Spinal cord (tissue), 10 donors: ENCODE results near the gene TBCK. TPM values are rescaled to one million over a fixed set of nuclear protein-coding genes. Genes with fewer than 3 reads are reported as not detected.
A peak's percentile ranks its signal among the peaks of the same experiment; 100 is the strongest.

Source experiments
- DNase-seq, 6 donors: peaks; one replicate each; pipeline versions ENCODE4 v3.0.0 to v3.0.0-alpha.2; 2013 to 2015; ENCODE audit warnings: low spot score in 6 of 6, low read depth in 4 of 6
- H3K27ac ChIP-seq: one replicate; pipeline ENCODE4 v1.5.1; 2013; ENCODE audit warnings: low read depth, low read length, control low read depth
- H3K27me3 ChIP-seq: one replicate; pipeline ENCODE4 v1.6.1; 2013; ENCODE audit warnings: low read length; ENCODE audit not compliant: control insufficient read depth, insufficient read depth
- H3K36me3 ChIP-seq: one replicate; pipeline ENCODE4 v1.6.1; 2013; ENCODE audit warnings: low read length; ENCODE audit not compliant: control insufficient read depth, insufficient read depth
- H3K4me1 ChIP-seq: one replicate; pipeline ENCODE4 v1.6.1; 2013; ENCODE audit warnings: low read length; ENCODE audit not compliant: control insufficient read depth, insufficient read depth
- H3K4me3 ChIP-seq: one replicate; pipeline ENCODE4 v1.5.1; 2013; ENCODE audit warnings: low read depth, low read length, control low read depth
- H3K9me3 ChIP-seq: one replicate; pipeline ENCODE4 v1.6.1; 2013; ENCODE audit warnings: low read length; ENCODE audit not compliant: control insufficient read depth, insufficient read depth
- WGBS: methylation state at CpG from one replicate; pipeline ENCODE4 v1.1.5; 2013; ENCODE audit warnings: missing lambda C conversion rate; ENCODE audit not compliant: insufficient coverage; 5-methylcytosine and 5-hydroxymethylcytosine counted together
- polyA plus RNA-seq, 2 donors: library from polyadenylated mRNA; unstranded; fragments of 120-200 nt; gene quantifications; one replicate each; pipeline ENCODE4 v1.2.1, GENCODE V29; 2013; ENCODE audit not compliant: insufficient read length in 2 of 2
- total RNA-seq, 2 donors: library from RNA; depleted of rRNA in 1 of 2; stranded (reverse); fragments of 120-200 nt in 1 of 2; fragments of >200 nt in 1 of 2; gene quantifications; one replicate each; pipeline versions ENCODE4 v1.2.3 to v1.2.4, GENCODE V29; 2013 to 2014
- donor health status: healthy.

The TBCK gene
- total and polyA plus RNA-seq, 4 donors: 37.3 to 77.5 (median 58.7) TPM

DNA sequence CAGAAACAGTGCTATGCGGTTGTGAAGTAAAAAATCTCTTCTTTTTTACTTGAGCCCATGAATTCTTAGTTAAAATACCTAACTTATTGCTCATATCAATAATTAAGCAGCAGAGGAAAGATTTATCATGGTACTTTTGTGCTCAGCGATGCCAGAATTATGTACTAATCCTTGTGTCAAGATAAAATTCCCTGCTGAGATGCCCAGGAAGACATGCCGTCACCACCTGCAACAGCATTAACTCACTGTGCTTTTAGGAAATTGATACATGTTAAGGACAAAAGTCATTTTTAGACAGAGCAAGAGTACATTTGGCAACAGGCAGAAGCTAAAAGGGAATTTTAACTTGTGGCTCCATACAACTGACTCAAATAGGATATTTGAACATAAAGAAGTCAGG is 281.8 kb downstream of the TBCK start:
- Histone ChIP-seq H3K4me3 (no peak overlapping the region), H3K9me3 (no peaks in the 10 kb centered on the region), H3K27ac (no peak overlapping the region), H3K4me1 (no peaks in the 10 kb centered on the region), H3K36me3 (no peaks in the 10 kb centered on the region), H3K27me3 (no peaks in the 10 kb centered on the region)
- DNase-seq: peak in 1 of 6 donors; percentile 5
- WGBS: no CpG with 5 or more reads among the region's 3 CpGs

DNA sequence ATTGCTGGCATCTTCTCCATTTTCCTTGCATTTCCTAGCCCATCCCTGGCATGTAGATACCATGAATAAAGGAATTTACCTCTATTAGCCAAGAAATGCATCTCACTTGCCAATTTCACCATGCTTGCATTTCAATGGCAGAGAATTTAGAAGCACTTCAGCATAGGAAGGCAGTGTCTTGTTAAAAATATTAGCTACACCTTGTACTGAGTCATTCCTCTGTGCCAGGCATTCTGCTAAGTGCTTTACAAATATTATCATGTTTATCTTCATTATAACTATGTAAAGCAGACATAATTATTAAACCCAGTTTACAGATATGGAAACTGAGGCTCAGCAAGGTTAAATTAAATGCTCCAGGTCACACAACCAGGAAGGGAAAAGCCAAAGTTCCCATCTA is 282.5 kb downstream of the TBCK start:
- DNase-seq: no peak
- Histone ChIP-seq H3K27me3 (no peaks in the 10 kb centered on the region), H3K4me3 (no peak overlapping the region), H3K4me1 (no peaks in the 10 kb centered on the region), H3K27ac (no peak overlapping the region), H3K9me3 (no peaks in the 10 kb centered on the region), H3K36me3 (no peaks in the 10 kb centered on the region)

DNA sequence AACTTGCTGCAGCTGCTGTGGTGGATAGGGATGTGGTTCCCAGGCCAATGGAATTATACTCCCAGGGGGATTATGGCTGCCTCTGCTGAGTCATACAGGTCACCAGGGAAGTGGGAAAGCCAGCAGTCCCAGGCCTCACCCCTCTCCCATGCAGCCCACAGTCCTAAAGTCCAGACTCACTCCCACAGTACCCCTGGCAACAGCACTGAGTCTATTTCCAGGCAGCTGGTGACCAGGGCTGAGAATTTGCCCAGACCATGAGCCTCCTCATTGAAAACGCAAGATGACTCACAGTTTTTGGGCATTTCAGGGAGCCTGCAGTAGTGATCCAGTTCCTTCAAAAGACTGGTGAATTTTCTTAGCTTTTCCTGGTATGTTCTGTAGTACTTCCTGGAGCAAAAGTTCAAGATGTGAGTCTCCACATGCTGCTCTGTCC is 283.1 kb downstream of the TBCK start:
- no peak for DNase-seq
- no peaks in the 10 kb centered on the region for H3K4me1 ChIP-seq
- no peaks in the 10 kb centered on the region for H3K27me3 ChIP-seq
- 78% methylated on average over 1 of the region's 1 CpG for WGBS
- no peaks in the 10 kb centered on the region for H3K36me3 ChIP-seq
- no peak overlapping the region for H3K4me3 ChIP-seq
- no peak overlapping the region for H3K27ac ChIP-seq
- no peaks in the 10 kb centered on the region for H3K9me3 ChIP-seq

- no peaks in the 10 kb centered on the region for H3K36me3 ChIP-seq
- 91% methylated on average over 1 of the region's 2 CpGs for WGBS
- no peak overlapping the region for H3K27ac ChIP-seq
- no peak for DNase-seq
- H3K4me1 ChIP-seq: no peaks in the 10 kb centered on the region
- H3K9me3 ChIP-seq: peaks cover 1% of the 10 kb centered on the region
- H3K27me3 ChIP-seq: no peaks in the 10 kb centered on the region
- no peak overlapping the region for H3K4me3 ChIP-seq
These were observed 293.6 kb downstream of the TBCK start for GRCh38 chr4:106022454-106022853.

DNA sequence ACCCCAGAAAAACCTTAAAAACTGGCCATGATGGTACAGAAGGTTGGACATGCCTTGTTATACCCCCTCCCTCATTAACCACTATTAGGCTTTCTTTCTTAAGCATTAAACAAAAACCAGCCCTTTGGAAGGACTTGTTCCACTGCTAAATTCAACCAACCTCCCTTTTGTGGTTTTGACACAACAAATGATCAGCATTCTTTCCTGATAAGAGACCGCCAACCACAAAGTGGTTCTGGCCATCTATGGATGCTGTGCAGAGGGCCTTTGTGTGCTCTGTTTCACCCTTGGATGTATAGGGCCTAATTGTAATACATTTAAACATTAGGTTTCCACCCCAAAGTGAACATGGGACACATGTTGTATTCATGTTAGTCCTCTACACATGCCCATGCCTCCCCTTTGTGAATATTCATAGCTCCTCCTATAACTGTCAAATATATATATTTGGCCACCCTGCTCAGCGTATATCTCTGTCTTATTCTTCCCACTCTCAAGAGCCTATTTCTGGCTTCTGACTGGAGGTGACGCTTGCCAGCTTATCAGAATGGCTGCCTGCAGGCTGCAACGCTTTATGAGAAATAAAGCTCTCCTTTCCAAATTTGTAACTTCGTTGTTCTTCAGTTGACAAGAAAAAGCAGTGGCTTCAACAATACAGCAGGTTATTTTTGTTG is 294.1 kb downstream of the TBCK start:
- no peak overlapping the region for H3K27ac ChIP-seq
- no peaks in the 10 kb centered on the region for H3K36me3 ChIP-seq
- H3K9me3 ChIP-seq: peaks cover 1% of the 10 kb centered on the region
- no peak overlapping the region for H3K4me3 ChIP-seq
- no peaks in the 10 kb centered on the region for H3K27me3 ChIP-seq
- WGBS: 100% methylated on average over 1 of the region's 5 CpGs
- DNase-seq: no peak
- H3K4me1 ChIP-seq: no peaks in the 10 kb centered on the region

GRCh38 chr4:106019771-106020170 is 296.2 kb downstream of the TBCK start:
- H3K27ac ChIP-seq: no peak overlapping the region
- no peaks in the 10 kb centered on the region for H3K36me3 ChIP-seq
- no peak overlapping the region for H3K4me3 ChIP-seq
- H3K27me3 ChIP-seq: no peaks in the 10 kb centered on the region
- peaks cover 1% of the 10 kb centered on the region for H3K9me3 ChIP-seq
- no peaks in the 10 kb centered on the region for H3K4me1 ChIP-seq
- DNase-seq: no peak

GRCh38 chr4:106017975-106018374 is 298.0 kb downstream of the TBCK start:
- Histone ChIP-seq H3K36me3 (no peaks in the 10 kb centered on the region), H3K9me3 (peaks cover 1% of the 10 kb centered on the region), H3K4me1 (no peaks in the 10 kb centered on the region), H3K27ac (no peak overlapping the region), H3K4me3 (no peak overlapping the region), H3K27me3 (no peaks in the 10 kb centered on the region)
- WGBS: 12% methylated on average over 2 of the region's 5 CpGs
- DNase-seq: no peak

GRCh38 chr4:106011387-106011786 is 304.6 kb downstream of the TBCK start:
- H3K9me3 ChIP-seq: peaks cover 5% of the 10 kb centered on the region
- no peak overlapping the region for H3K27ac ChIP-seq
- no peak overlapping the region for H3K4me3 ChIP-seq
- DNase-seq: no peak
- no peaks in the 10 kb centered on the region for H3K4me1 ChIP-seq
- no peaks in the 10 kb centered on the region for H3K36me3 ChIP-seq
- no peaks in the 10 kb centered on the region for H3K27me3 ChIP-seq
- no CpG with 5 or more reads among the region's 1 CpG for WGBS

DNA sequence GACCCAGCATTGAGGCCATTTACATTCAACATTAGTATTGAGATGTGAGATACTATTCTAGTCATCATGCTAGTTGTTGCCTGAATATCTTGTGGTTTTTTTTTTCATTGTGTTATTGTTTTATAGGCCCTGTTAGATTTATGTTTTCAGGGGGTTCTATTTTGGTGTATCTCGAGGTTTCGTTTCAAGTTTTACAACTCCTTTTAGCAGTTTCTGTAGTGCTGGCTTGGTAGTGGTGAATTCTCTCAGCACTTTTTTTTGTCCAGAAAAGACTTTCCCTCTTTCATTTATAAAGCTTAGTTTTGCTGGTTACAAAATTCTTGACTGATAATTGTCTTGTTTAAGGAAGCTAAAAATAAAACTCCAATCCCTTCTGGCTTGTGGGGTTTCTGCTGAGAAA is 305.2 kb downstream of the TBCK start:
- H3K9me3 ChIP-seq: peaks cover 5% of the 10 kb centered on the region
- H3K4me3 ChIP-seq: no peak overlapping the region
- no peak for DNase-seq
- no peak overlapping the region for H3K27ac ChIP-seq
- no peaks in the 10 kb centered on the region for H3K4me1 ChIP-seq
- H3K27me3 ChIP-seq: no peaks in the 10 kb centered on the region
- no CpG with 5 or more reads among the region's 2 CpGs for WGBS
- H3K36me3 ChIP-seq: no peaks in the 10 kb centered on the region

DNA sequence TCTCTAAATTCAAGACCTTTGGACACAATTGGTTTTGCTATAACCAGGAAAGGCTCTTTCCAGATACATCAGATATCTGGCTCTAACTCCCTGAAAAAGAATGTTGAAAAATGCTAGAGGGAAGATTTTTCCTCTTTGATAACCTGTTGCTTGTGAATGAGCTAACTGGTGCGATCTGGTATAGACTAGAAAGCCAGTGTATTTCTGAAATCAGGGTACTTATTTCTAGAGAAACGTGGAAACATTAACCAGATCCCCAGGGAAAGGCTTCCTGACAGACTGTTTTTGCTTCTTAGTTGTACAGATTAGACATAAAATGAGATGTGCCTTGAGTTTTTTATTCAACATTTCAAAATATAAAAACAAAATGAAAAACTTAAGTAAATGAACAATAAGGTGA is 313.0 kb downstream of the TBCK start:
- no peaks in the 10 kb centered on the region for H3K4me1 ChIP-seq
- no peaks in the 10 kb centered on the region for H3K27me3 ChIP-seq
- WGBS: 88% methylated on average over 1 of the region's 2 CpGs

More for the DNA sequence above, 313.0 kb downstream of the TBCK start:
- H3K27ac ChIP-seq: no peak overlapping the region
- no peaks in the 10 kb centered on the region for H3K36me3 ChIP-seq
- H3K4me3 ChIP-seq: no peak overlapping the region
- no peak for DNase-seq
- H3K9me3 ChIP-seq: no peaks in the 10 kb centered on the region
